DMS 273 (cell line): ENCODE measurements around the gene TAP1.
"Not testable (repeated sequence)": the region's sequence is repeated elsewhere in the genome, so short reads cannot be mapped to it uniquely, and the experiment has no call there.

ENCODE experiments used
- DNase-seq: peaks from one replicate; lab custom pipeline; 2025; ENCODE audit not compliant: unreplicated experiment; lab: John Stamatoyannopoulos, UW

TAP1 gene, protein sequence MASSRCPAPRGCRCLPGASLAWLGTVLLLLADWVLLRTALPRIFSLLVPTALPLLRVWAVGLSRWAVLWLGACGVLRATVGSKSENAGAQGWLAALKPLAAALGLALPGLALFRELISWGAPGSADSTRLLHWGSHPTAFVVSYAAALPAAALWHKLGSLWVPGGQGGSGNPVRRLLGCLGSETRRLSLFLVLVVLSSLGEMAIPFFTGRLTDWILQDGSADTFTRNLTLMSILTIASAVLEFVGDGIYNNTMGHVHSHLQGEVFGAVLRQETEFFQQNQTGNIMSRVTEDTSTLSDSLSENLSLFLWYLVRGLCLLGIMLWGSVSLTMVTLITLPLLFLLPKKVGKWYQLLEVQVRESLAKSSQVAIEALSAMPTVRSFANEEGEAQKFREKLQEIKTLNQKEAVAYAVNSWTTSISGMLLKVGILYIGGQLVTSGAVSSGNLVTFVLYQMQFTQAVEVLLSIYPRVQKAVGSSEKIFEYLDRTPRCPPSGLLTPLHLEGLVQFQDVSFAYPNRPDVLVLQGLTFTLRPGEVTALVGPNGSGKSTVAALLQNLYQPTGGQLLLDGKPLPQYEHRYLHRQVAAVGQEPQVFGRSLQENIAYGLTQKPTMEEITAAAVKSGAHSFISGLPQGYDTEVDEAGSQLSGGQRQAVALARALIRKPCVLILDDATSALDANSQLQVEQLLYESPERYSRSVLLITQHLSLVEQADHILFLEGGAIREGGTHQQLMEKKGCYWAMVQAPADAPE

DNA sequence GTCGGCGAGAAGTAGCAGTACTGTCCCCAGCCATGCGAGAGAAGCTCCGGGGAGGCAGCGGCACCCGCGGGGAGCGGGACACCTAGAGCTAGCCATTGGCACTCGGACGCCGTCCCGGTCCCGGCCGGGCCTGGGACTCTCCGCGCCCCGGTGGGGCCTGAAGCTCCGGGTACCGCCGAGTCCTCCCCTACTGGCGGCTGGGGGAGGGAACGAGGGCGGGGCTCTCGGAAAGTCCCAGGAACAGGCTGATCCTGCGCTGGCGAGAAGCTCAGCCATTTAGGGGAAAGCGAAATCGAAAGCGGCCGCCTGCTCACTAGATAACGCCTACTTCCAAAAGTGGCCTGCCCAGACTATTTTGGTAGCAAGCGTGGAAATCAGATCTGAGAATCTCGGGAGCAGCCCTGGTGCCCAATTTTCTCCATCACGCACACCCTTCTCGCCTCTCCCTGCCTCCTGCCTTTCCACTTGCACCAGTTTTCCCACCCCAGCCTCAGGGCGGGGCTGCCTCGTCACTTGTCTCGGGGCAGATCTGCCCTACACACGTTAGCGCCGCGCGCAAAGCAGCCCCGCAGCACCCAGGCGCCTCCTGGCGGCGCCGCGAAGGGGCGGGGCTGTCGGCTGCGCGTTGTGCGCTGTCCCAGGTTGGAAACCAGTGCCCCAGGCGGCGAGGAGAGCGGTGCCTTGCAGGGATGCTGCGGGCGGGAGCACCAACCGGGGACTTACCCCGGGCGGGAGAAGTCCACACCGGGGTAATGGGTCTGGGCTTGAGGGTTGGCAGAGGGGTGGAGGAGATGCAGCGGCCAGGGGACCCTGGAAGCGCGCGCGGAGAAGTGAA lies at the start of gene TAP1, which contains the start of gene PSMB9:
TSS of gene TAP1 (minus strand) at position 164 of the 835 bp plus-strand sequence. CDS start at position 96, 68 bp downstream.
TSS of gene PSMB9 (plus strand) at position 652 of the 835 bp plus-strand sequence. CDS start at position 690, 38 bp downstream.
- peak; percentile 98 for DNase-seq

DNA sequence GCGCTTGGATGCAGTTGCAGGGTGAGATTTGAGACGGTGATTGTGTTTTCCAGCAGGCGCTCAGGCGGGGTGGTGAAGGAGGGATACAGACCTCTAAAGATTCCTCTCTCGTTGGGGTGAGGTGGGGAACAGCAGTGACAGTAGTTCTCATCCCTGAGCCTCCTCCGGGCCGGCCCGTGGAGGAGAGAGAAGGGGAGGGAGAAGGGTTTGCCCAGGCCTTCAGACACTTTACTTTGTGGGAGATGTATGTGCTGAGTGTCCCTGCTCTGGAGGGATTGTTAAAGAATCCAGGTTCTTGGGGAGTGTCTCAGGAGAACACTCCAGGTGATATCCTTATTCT lies 41.5 kb upstream of the TAP1 start:
- no peak for DNase-seq

- peak; percentile 97 for DNase-seq
Observed at GRCh38 chr6:32894085-32895005, 40.8 kb upstream of the TAP1 start.

DNA sequence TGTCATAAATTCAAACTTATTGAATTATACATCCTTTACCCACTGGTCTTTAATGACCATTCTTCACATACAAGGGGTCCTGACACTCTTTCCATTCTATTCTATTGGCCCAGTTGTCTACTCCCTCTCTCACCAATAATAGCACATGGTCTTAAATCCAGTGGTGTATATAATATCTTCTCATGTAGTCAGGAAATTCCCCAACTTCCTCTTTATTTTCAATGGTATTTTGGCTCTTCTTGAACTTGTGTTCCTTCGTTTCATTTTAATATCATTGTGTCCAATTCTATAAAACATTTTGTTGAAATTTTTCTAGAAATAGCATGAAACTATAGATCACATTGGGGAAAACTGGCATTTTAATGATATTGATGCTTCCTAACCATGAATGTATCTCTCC lies 37.3 kb upstream of the TAP1 start:
- DNase-seq, result no peak

- no peak for DNase-seq
Observed at GRCh38 chr6:32889533-32889932, 36.0 kb upstream of the TAP1 start.

DNA sequence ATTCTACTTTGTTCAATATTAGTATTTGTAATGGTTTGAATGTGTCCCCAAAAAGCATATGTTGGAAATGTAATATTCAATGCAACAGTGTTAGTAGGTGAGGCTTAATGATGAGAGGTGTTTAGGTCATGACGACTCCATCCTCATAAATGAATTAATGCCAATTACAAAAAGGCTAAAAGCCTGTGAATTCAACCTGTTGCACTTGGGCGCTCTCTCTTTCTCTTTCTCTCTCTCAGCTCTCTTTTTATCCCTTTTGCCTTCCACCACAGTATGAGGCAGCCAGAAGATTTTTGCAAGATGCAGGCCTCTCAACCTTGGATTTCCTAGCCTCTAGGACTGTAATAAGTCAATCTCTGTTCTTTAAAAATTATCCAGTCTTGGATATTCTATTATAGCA lies 35.1 kb upstream of the TAP1 start:
- DNase-seq, result no peak

GRCh38 chr6:32887616-32888015 lies 34.1 kb upstream of the TAP1 start:
- DNase-seq, result peak; percentile 21

DNA sequence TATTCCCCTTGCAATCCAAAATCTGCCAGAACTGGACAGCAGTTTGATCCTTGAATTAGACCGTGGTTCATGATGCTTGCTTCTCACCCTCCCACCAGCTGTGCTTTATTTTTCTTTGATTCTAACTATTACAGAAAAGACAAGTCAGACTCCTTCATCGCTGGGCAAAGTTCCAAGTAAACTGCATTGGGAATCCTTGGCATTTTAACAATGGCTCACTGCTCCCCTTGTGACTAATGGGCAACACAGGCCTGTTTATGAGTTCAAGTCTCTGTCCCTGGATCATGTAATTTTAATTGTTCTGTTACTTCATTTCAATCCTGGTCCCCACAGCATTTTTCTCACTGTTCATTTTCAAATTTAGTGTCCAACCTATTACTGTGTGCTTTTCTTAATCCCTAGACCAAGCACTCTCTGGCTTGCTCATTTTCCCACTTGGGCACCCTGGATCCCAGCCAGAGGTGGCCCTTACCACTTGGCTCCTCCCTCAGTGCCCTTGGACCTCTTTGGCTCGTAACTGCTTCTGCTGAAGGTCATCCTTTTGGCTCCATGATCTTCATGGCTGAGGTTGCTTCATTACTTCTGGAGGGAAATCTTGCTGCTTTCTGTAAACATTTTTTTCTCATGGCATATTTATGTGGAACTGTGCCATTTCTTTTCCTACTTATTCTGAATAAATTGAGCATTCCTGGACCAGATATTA lies 33.3 kb upstream of the TAP1 start:
- DNase-seq, result peak; percentile 51

DNA sequence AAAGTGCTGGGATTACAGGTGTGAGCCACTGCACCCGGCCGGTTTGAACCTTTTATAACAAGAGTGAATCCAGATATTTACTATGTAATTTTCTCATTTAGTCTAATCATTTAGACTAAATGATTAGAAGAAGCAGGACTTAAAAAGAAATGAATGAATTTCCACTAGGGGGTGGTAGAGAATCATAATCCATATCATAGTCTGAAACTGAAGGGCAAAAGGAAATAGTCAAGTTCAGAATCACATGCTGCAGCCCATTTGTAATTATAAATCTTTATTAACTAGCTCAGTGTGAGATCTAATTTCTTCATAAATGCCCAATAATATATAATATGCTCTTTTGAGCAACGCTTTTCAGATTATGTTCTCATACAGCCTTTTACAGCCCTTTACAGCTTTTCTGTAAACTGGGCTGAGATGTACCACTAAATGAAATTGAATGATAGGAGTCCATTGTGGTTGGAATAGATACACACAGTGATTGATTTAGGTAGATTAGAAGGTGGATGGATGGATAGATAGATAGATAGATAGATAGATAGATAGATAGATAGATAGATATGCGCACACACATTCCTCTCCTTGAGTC lies 32.3 kb upstream of the TAP1 start:
- DNase-seq, result peak; percentile 87

GRCh38 chr6:32883789-32884188 lies 30.3 kb upstream of the TAP1 start:
- DNase-seq, result no peak

DNA sequence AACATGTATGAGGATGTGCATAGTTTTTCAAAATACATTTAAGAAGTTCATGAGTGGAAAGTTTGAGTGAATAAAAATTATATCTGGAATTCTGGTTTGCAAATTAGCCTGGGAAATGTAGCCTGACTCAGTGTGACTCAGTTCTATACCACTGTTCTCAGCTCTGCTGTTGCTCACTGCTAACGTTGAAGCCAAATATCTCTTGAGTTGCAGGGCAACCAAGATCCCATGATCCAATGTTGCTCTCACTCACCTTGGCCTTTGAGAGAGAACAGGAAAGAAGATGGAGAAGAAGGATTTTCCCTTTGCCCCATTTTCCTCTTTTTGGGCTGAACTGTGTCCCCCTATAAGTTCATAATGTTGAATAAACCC lies 29.4 kb upstream of the TAP1 start:
- no peak for DNase-seq

GRCh38 chr6:32880962-32881361 lies 27.5 kb upstream of the TAP1 start:
- not testable (repeated sequence) for DNase-seq

DNA sequence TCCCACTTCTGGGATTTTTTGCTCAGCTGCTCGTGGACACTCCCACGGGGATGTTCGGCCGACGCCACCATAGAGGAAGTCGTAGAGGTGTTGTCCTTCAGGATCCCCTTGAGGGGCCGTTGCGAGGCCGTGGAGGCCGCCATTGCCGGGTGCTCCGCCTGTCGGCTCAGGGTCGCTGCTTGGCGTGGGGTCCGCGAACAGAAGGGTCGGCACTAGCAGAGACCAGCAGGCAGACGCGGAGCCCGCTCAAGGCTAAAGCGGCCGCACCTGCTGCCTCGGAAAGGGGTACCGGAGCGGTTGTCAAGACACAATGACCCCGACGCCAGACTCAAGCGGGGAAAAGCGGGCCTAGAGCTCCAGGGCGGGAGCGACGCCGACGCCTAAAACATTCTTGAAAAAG lies 26.2 kb upstream of the TAP1 start:
- no peak for DNase-seq

DNA sequence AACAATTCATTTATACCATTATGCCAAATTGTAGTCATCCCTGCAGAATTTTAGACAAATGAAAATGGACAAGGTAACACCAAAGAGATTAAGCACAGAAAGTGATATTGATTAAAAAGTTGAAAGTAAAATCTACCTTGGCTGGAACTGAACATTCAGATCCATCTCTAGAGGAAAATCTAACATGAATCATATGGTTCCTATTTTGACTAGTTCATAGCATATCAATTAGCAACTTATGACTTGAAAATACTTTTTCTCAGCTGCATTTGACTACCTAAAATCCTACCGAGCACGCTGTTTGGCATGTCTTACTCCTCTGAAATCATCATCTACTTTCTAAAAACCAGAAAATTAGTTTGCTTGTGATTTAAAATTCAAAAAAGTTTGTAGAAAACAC lies 23.1 kb upstream of the TAP1 start:
- DNase-seq, result no peak

GRCh38 chr6:32873947-32874346 lies 20.4 kb upstream of the TAP1 start:
- not testable (repeated sequence) for DNase-seq

DNA sequence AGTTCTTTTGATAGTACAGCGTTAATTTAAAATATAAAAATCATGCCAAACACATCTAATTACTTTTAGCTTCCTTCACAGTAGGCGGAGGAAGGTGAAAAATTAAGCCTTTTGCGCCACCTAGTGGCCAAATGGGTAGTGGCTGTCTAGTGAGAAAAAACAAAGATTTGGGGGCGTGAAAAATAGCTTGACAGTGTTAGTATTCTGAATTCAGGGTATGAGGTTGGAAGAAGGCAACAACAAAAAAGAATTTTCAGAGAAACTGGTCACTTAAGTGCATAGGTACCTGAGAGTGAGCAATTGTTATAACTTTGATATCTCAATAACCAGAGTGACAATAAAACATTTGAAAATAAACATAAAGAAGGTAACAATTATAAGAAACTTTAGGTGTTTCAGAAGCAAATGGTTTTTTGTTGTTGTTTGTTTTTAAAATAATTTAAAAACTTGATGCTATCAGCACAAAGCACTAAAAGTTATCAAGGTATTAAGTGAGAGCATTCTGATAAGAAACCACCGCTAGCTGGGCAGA lies 14.8 kb upstream of the TAP1 start:
- peak; percentile 90 for DNase-seq

- no peak for DNase-seq
Observed at GRCh38 chr6:32867554-32868256, 14.2 kb upstream of the TAP1 start.

DNA sequence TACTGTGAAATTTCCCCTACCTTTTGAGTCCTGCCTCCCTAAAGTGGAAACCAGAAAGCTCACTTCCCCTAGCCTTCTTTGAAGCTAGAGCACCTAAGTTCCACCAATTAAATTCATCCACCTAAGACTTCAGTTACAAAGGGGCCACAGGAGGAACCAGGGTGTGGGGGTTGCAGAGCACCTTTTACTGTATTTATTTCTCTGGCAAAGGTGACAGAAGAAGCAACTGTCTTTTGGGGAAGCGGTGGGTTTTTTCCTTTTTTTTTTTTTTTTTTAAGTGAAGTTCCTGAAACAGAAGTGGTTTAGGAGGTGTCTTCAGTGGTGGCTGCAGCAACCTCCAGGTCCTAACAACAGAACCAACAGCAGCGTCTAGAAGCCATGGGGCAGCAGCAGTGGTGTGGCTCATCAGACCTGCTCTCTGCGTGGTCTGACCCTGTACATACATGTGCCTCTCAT lies 13.5 kb upstream of the TAP1 start:
- DNase-seq, result no peak
